ENCODE measurements around the gene KMO. TPM values are rescaled to one million over a fixed set of nuclear protein-coding genes. Genes with fewer than 3 reads are reported as not detected.

Gene KMO
- total RNA-seq, 1 donor from 2014 or later = not detected

- DNase-seq (ENCODE audit: extremely low read depth, low read depth, low spot score) = no peak
Observed at GRCh38 chr1:241536304-241536703, 4.1 kb downstream of the KMO start.

DNA sequence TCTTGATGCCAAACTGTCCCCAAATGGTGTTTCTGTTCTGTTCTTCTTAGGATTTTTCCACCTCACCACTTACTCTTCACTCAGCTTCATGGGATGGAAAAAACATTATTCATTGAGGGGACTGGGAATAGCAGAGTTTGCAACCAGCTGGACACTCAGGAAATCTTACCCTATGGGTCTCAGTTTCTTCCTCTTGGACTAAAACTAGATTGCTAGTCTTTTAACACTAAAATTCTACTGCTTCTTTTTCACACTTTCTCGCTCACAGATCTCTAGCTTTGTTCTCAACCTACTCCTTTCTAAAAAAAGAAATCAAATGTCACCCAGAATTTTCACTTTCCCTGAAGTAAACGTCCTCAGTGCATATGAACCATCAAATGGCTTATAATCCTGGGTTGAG, 4.8 kb downstream of the KMO start:
- no peak for DNase-seq (ENCODE audit: extremely low read depth, low read depth, low spot score)

DNA sequence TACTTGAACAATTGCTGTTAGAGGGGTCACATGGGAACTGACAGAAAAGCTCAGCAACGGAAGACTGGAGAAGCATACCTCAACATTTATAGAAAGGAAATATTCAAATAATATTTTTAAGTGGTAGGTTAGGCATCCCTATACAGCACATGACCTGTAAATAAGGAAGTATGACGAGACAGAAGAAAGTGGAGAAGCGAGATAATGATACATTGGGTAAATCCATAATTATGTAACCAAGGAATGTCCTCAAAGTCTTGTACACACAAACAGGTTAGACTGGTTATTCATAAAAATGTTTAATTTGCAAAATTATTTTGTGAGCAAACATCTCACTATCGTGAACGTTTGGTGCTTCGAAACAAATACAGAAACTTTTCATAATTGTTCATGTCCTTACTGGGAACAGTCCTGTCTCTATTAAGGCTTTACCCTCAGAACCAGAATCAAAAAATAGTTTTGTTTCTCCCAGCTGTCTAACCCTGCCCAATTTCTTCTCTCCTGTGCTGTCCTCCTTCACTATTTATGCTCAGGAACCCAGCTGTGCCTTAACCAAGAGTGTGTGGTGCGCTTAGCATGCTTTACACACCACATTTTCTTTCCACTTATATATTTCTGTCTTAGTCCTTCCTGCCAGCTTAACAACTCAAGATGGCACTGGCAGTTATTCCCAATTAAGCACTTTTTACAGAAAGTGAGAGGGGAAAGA, 10.2 kb downstream of the KMO start:
- no peak for DNase-seq (ENCODE audit: extremely low read depth, low read depth, low spot score)

DNA sequence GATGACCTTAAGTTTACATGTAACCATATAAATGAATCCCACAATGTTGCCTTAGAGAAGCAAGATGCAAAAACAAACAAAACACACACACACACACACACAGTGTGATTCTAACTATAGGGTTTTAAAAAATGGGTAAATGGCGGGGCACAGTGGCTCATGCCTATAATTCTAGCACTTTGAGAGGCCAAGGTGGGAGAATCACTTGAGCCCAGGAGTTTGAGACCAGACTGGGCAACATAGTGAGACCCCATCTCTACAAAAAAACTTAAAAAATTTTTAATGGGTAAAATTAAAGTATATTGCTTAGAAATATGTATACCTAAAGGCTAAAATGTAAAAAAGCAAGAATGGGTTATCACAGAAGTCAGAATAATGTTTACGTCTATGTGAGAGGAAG, 15.8 kb downstream of the KMO start:
- DNase-seq (ENCODE audit: extremely low read depth, low read depth, low spot score) = no peak

DNA sequence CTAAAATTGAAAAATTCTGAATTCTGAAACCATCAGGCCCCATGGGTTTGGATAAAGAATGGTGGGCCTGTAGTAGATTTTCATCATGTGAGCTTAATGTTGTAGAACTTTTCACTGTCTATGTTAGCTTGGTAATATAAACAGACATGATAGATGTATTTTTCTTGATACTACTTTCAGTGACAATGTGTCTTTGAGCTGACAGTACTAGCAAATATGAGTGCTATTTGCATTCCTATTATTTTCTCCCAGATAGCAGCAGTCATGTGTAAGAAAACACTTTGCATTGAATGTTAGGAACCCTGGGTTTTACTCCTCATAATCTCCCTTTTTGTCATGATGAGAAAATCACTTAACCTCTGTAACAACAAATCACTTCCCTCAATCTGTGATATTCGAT, 18.1 kb downstream of the KMO start:
- DNase-seq (ENCODE audit: extremely low read depth, low read depth, low spot score) = no peak

- no peak for DNase-seq (ENCODE audit: extremely low read depth, low read depth, low spot score)
Observed at GRCh38 chr1:241551759-241552638, 19.8 kb downstream of the KMO start.

DNA sequence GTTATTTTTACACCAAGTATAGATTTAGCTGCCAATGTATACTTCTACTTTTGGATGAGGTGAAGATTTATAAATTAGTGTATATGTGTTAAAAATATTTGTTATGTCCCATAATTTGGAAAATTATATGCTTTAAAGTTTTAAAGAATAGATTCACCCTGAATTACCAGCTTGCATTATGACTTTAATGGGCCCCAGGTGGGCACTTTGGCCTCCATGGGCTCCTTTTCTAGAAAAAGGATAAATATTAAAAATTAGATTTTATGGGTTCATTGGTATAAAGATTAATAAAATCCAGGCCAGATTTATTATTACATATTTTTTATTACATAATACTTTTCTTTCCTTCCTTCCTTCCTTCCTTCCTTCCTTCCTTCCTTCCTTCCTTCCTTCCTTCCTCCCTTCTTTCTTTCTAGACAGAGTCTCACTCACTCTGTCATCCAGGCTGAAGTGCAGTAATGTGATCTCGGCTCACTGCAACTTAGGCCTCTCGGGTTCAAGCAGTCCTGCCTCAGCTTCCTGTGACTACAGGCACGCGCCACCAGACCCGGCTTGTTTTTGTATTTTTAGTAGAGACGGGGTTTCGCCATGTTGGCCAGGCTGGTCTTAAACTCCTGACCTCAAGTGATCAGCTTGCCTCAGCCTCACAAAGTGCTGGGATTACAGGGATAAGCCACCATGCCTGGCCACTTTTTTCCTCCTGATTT, 21.9 kb downstream of the KMO start:
- no peak for DNase-seq (ENCODE audit: extremely low read depth, low read depth, low spot score)

- DNase-seq (ENCODE audit: extremely low read depth, low read depth, low spot score) = no peak
Observed at GRCh38 chr1:241555526-241555925, 23.3 kb downstream of the KMO start.

- no peak for DNase-seq (ENCODE audit: extremely low read depth, low read depth, low spot score)
Observed at GRCh38 chr1:241557031-241557430, 24.9 kb downstream of the KMO start.

DNA sequence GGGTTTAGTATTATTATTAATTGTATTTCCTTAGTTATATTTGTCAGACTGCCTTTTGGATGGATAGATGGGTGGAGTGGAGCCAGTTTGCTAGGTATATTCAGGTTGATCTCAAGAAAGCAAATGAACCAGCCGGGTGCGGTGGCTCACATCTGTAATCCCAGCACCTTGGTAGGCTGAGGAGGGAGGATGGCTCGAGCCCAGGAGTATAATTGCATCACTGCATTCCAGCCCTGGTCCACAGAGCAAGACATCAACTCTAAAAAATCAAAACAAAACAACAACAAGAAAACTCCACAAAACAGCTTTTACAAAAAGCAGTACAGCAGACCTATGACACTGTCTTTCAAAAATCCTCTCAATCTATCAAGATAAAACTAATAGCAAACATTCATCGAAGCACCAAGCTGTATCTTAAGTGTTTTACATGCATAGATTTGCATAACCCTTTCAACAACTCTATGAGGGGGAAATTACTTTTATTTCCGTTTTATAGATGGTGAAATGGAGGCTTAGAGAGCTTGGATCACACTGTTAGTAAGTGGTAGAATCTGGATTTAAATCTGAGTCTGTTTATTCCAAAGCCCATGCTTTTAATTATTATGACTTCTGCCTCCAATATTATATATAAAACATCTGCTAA, 25.5 kb downstream of the KMO start:
- DNase-seq (ENCODE audit: extremely low read depth, low read depth, low spot score) = no peak

- no peak for DNase-seq (ENCODE audit: extremely low read depth, low read depth, low spot score)
Observed at GRCh38 chr1:241560146-241560848, 28.1 kb downstream of the KMO start.

DNA sequence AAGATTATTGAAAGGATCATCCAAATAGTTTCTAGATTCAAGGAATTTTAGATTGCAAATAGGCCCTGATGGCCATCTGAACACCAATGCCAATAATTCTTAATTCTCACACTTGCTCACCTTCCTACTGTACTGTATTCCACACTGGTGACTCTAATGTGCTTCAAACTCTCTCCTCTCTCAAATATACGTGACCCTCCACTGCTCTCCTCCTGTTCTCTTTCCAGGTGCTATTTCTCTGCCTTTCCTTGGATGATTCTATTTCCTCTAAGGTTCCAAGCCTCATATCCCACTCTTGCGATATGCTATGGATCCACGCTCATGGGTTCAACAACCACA, 28.6 kb downstream of the KMO start:
- no peak for DNase-seq (ENCODE audit: extremely low read depth, low read depth, low spot score)

GRCh38 chr1:241569848-241570247, 37.7 kb downstream of the KMO start:
- DNase-seq (ENCODE audit: extremely low read depth, low read depth, low spot score) = no peak

- no peak for DNase-seq (ENCODE audit: extremely low read depth, low read depth, low spot score)
Observed at GRCh38 chr1:241574154-241574553, 42.0 kb downstream of the KMO start.

DNA sequence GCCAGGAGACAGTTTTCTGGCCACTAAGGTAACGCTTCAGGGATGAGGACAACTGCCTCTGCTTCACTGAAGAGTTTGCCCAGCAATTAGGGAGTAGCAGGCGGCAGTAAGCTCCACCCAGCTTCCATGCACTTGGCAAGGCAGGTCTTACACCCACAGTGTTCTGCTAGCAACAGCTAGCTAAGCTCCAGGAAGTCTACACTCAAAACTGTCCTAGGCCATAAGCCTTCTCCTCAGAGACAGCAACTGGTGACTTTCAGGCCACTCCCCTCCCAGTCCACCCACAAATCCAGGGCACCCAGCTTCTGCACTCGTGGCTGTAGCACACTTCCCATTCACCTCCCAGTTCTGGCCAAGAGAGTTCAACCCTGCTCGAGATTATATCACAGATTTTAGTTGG, 47.3 kb downstream of the KMO start:
- DNase-seq (ENCODE audit: extremely low read depth, low read depth, low spot score) = no peak

GRCh38 chr1:241582921-241583321, 50.7 kb downstream of the KMO start:
- DNase-seq (ENCODE audit: extremely low read depth, low read depth, low spot score) = no peak

- DNase-seq (ENCODE audit: extremely low read depth, low read depth, low spot score) = no peak
Observed at GRCh38 chr1:241586905-241587512, 54.8 kb downstream of the KMO start.

- no peak for DNase-seq (ENCODE audit: extremely low read depth, low read depth, low spot score)
Observed at GRCh38 chr1:241589521-241589920, 57.3 kb downstream of the KMO start.

GRCh38 chr1:241590719-241591118, 58.5 kb downstream of the KMO start:
- DNase-seq (ENCODE audit: extremely low read depth, low read depth, low spot score) = no peak

DNA sequence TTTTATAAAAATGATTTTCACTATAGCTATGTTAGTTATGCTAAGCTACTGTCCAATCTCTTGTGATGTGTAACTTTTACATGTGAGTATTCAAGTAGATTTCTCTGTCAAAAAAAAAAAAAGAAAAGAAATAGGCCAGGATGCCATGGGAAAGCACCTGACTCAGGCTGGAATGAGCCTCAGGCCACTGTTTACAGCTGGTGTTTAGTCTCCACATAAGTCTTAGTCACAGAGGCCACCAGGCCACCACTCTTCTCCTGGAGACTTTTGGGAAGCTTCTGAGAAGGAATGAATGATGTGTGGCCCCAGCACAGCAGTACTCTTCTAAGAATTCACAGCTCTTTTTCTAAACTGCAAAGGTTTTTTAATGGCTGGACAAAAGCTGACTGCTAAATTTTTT, 59.1 kb downstream of the KMO start:
- no peak for DNase-seq (ENCODE audit: extremely low read depth, low read depth, low spot score)
